GM03348 (cell line): ENCODE measurements around the gene CCDC6.
A peak's percentile ranks its signal among the peaks of the same experiment; 100 is the strongest.
"Not testable (repeated sequence)": the region's sequence is repeated elsewhere in the genome, so short reads cannot be mapped to it uniquely, and the experiment has no call there.

Experiments
- DNase-seq: peaks from one replicate; pipeline ENCODE4 v3.0.0; 2012; ENCODE audit warnings: low spot score

CCDC6 gene

GRCh38 chr10:59808896-59809643, 97.3 kb downstream of the CCDC6 start:
- peak; percentile 62 for DNase-seq

- no peak for DNase-seq
Observed at GRCh38 chr10:59807629-59808620, 98.4 kb downstream of the CCDC6 start.

GRCh38 chr10:59805014-59805413, 101.3 kb downstream of the CCDC6 start:
- DNase-seq, result peak; percentile 9

- DNase-seq, result no peak
Observed at GRCh38 chr10:59804220-59804619, 102.1 kb downstream of the CCDC6 start.

GRCh38 chr10:59803714-59804113, 102.6 kb downstream of the CCDC6 start:
- no peak for DNase-seq

GRCh38 chr10:59801171-59801570, 105.2 kb downstream of the CCDC6 start:
- DNase-seq, result no peak

- no peak for DNase-seq
Observed at GRCh38 chr10:59799421-59799820, 106.9 kb downstream of the CCDC6 start.

- no peak for DNase-seq
Observed at GRCh38 chr10:59793919-59794318, 112.4 kb downstream of the CCDC6 start.

GRCh38 chr10:59792812-59793211, 113.5 kb downstream of the CCDC6 start:
- DNase-seq, result no peak

- DNase-seq, result no peak
Observed at GRCh38 chr10:59791601-59792000, 114.8 kb downstream of the CCDC6 start.

GRCh38 chr10:59790080-59790479, 116.3 kb downstream of the CCDC6 start:
- not testable (repeated sequence) for DNase-seq

GRCh38 chr10:59788914-59789313, 117.4 kb downstream of the CCDC6 start:
- DNase-seq, result not testable (repeated sequence)

- not testable (repeated sequence) for DNase-seq
Observed at GRCh38 chr10:59787032-59787431, 119.3 kb downstream of the CCDC6 start.

- DNase-seq, result not testable (repeated sequence)
Observed at GRCh38 chr10:59785476-59785875, 120.9 kb downstream of the CCDC6 start.

- no peak for DNase-seq
Observed at GRCh38 chr10:59781511-59781910, 124.8 kb downstream of the CCDC6 start.

GRCh38 chr10:59779756-59780533, 126.4 kb downstream of the CCDC6 start:
- peak; percentile 12 for DNase-seq

GRCh38 chr10:59774451-59774850, 131.9 kb downstream of the CCDC6 start:
- no peak for DNase-seq

- no peak for DNase-seq
Observed at GRCh38 chr10:59773088-59773487, 133.3 kb downstream of the CCDC6 start.

- DNase-seq, result no peak
Observed at GRCh38 chr10:59771162-59771807, 135.1 kb downstream of the CCDC6 start.

- DNase-seq, result no peak
Observed at GRCh38 chr10:59770689-59771088, 135.7 kb downstream of the CCDC6 start.

- no peak for DNase-seq
Observed at GRCh38 chr10:59762505-59762904, 143.9 kb downstream of the CCDC6 start.

GRCh38 chr10:59757966-59758365, 148.4 kb downstream of the CCDC6 start:
- DNase-seq, result no peak
